Measurements from ENCODE around the gene GNA12. TPM values are rescaled to one million over a fixed set of nuclear protein-coding genes. Genes with fewer than 3 reads are reported as not detected.

The GNA12 gene
- total RNA-seq, 4 donors from 2014 or later = 22.5 to 63.2 (median 35.1) TPM

- no peaks in the 10 kb centered on the region for H3K9me3 ChIP-seq
- peaks cover 0 to 10% of the 10 kb centered on the region in 2 donors for H3K36me3 ChIP-seq
- WGBS, 2 donors (ENCODE audit: low coverage in 1 of 2) = 81 to 93% methylated on average over 4 of the region's 4 CpGs
- H3K4me1 ChIP-seq = peaks cover 0 to 19% (median 5%) of the 10 kb centered on the region in 3 donors
- no peak for ATAC-seq
- no peaks in the 10 kb centered on the region for H3K27me3 ChIP-seq
- no peak overlapping the region for H3K27ac ChIP-seq
- TF ChIP-seq POLR2A (IDR thresholded peaks at IDR 0.05) (no peak), POLR2AphosphoS5 (IDR thresholded peaks at IDR 0.05) (no peak), EP300 (IDR thresholded peaks at IDR 0.05) (no peak), CTCF (IDR thresholded peaks at IDR 0.05) (no peak)
- H3K4me3 ChIP-seq = no peak overlapping the region
Observed at GRCh38 chr7:2782565-2782964, 61.5 kb downstream of the GNA12 start.

GRCh38 chr7:2782121-2782520 lies 62.0 kb downstream of the GNA12 start:
- 90 to 93% methylated on average over 2 of the region's 2 CpGs for WGBS, 2 donors (ENCODE audit: low coverage in 1 of 2)
- no peak overlapping the region for H3K4me3 ChIP-seq
- no peak for TF ChIP-seq POLR2AphosphoS5 (IDR thresholded peaks at IDR 0.05)
- no peak for TF ChIP-seq POLR2A (IDR thresholded peaks at IDR 0.05)
- TF ChIP-seq EP300 (IDR thresholded peaks at IDR 0.05) = no peak
- TF ChIP-seq CTCF (IDR thresholded peaks at IDR 0.05) = no peak
- no peak overlapping the region for H3K27ac ChIP-seq
- H3K36me3 ChIP-seq = peaks cover 0 to 5% of the 10 kb centered on the region in 2 donors
- ATAC-seq = no peak
- H3K9me3 ChIP-seq = no peaks in the 10 kb centered on the region
- no peaks in the 10 kb centered on the region for H3K27me3 ChIP-seq
- H3K4me1 ChIP-seq = peaks cover 0 to 19% (median 5%) of the 10 kb centered on the region in 3 donors

- no peak overlapping the region for H3K4me3 ChIP-seq
- ATAC-seq = no peak
- H3K36me3 ChIP-seq = peaks cover 0 to 5% of the 10 kb centered on the region in 2 donors
- H3K27me3 ChIP-seq = no peaks in the 10 kb centered on the region
- 85 to 94% methylated on average over 2 of the region's 2 CpGs for WGBS, 2 donors (ENCODE audit: low coverage in 1 of 2)
- no peak overlapping the region for H3K27ac ChIP-seq
- peaks cover 0 to 19% (median 5%) of the 10 kb centered on the region in 3 donors for H3K4me1 ChIP-seq
- TF ChIP-seq CTCF (IDR thresholded peaks at IDR 0.05) = no peak
- no peak for TF ChIP-seq POLR2A (IDR thresholded peaks at IDR 0.05)
- no peak for TF ChIP-seq EP300 (IDR thresholded peaks at IDR 0.05)
- no peak for TF ChIP-seq POLR2AphosphoS5 (IDR thresholded peaks at IDR 0.05)
- H3K9me3 ChIP-seq = no peaks in the 10 kb centered on the region
Observed at GRCh38 chr7:2781636-2782035, 62.5 kb downstream of the GNA12 start.

GRCh38 chr7:2779051-2779450 lies 65.1 kb downstream of the GNA12 start:
- TF ChIP-seq POLR2A (IDR thresholded peaks at IDR 0.05) (no peak), CTCF (IDR thresholded peaks at IDR 0.05) (no peak), POLR2AphosphoS5 (IDR thresholded peaks at IDR 0.05) (no peak), EP300 (IDR thresholded peaks at IDR 0.05) (no peak)
- H3K27me3 ChIP-seq = no peaks in the 10 kb centered on the region
- H3K9me3 ChIP-seq = no peaks in the 10 kb centered on the region
- H3K27ac ChIP-seq = no peak overlapping the region
- WGBS, 2 donors (ENCODE audit: low coverage in 1 of 2) = 92 to 97% methylated on average over 5 to 7 of the region's 8 CpGs
- H3K4me3 ChIP-seq = no peak overlapping the region
- H3K4me1 ChIP-seq = peaks cover 0 to under 1% (median 0%) of the 10 kb centered on the region in 3 donors
- no peak for ATAC-seq
- H3K36me3 ChIP-seq = peaks cover 0 to 9% of the 10 kb centered on the region in 2 donors

- Histone ChIP-seq H3K4me1 (no peaks in the 10 kb centered on the region), H3K27me3 (no peaks in the 10 kb centered on the region), H3K9me3 (no peaks in the 10 kb centered on the region), H3K36me3 (peaks cover 0 to 15% of the 10 kb centered on the region in 2 donors), H3K27ac (no peak overlapping the region), H3K4me3 (no peak overlapping the region)
- ATAC-seq = no peak
- TF ChIP-seq POLR2A (IDR thresholded peaks at IDR 0.05) (no peak), POLR2AphosphoS5 (IDR thresholded peaks at IDR 0.05) (no peak), EP300 (IDR thresholded peaks at IDR 0.05) (no peak)
- WGBS, 2 donors (ENCODE audit: low coverage in 1 of 2) = 68 to 83% methylated on average over 4 to 8 of the region's 8 CpGs
Observed at GRCh38 chr7:2777898-2778535, 66.1 kb downstream of the GNA12 start.

Data from gastroesophageal sphincter (tissue), 4 donors.